ENCODE data around the gene CDC14A. TPM values are rescaled to one million over a fixed set of nuclear protein-coding genes. Genes with fewer than 3 reads are reported as not detected.

Gene CDC14A
- polyA plus RNA-seq, 1 of the 3 experiments (the other 2 are of a cell fraction): 2.2 TPM

DNA sequence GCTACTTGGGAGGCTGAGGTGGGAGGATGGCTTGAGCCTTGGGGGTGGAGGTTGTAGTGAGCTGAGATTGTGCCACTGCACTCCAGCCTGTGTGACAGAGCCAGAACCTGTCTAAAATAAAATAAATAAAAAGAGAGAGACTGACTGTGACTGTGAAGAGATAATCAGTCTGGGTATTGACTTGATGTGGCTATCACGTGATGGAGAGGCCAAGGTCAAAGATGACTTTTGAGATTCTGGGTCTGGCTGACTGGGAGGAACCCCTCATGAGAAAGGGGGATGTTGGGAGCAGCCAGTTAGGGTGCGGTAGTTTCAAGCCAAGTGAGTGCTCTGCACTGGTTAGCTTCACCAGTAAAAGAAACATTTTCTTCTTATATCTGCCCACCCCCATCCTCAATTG is 66.8 kb downstream of the CDC14A start:
- 100% methylated on average over 2 of the region's 2 CpGs for WGBS (ENCODE audit: low lambda C conversion rate)

More for the DNA sequence above, 66.8 kb downstream of the CDC14A start:
- CTCF ChIA-PET: no interaction called here
- no peaks in the 10 kb centered on the region for H3K36me3 ChIP-seq (replicated peaks in 1 of 2; ENCODE audit: control insufficient read depth in 1 of 2, insufficient read depth in 2 of 2, low read length in 1 of 2)
- H4K20me1 ChIP-seq (ENCODE audit: insufficient read depth): no peaks in the 10 kb centered on the region
- H3K27me3 ChIP-seq (ENCODE audit: insufficient read depth): no peaks in the 10 kb centered on the region
- no peak overlapping the region for H2AFZ ChIP-seq (ENCODE audit: low read depth)
- H3K4me3 ChIP-seq (ENCODE audit: low read depth in 2 of 2, low read length in 1 of 2): no peak overlapping the region
- no peak overlapping the region for H3K4me2 ChIP-seq
- POLR2A ChIA-PET: interaction anchor here (0.9 kb wide), 1 partner anchor 57 kb away, joined by 3 read pairs; no protein-coding TSS in a partner anchor
- H3K4me1 ChIP-seq (ENCODE audit: control insufficient read depth in 1 of 2, insufficient read depth in 2 of 2, low read depth in 1 of 2, low read length in 1 of 2): no peaks in the 10 kb centered on the region
- no peak overlapping the region for H3K9ac ChIP-seq
- H3F3A ChIP-seq (replicated peaks; ENCODE audit: insufficient read depth): no peaks in the 10 kb centered on the region
- H3K9me3 ChIP-seq: no peaks in the 10 kb centered on the region
- no peak for DNase-seq
- no peaks in the 10 kb centered on the region for H3K9me2 ChIP-seq
- no peak for TF ChIP-seq USF1 (IDR thresholded peaks at IDR 0.05; ENCODE audit: borderline replicate concordance, low read depth)
- TF ChIP-seq, protein P1, sequence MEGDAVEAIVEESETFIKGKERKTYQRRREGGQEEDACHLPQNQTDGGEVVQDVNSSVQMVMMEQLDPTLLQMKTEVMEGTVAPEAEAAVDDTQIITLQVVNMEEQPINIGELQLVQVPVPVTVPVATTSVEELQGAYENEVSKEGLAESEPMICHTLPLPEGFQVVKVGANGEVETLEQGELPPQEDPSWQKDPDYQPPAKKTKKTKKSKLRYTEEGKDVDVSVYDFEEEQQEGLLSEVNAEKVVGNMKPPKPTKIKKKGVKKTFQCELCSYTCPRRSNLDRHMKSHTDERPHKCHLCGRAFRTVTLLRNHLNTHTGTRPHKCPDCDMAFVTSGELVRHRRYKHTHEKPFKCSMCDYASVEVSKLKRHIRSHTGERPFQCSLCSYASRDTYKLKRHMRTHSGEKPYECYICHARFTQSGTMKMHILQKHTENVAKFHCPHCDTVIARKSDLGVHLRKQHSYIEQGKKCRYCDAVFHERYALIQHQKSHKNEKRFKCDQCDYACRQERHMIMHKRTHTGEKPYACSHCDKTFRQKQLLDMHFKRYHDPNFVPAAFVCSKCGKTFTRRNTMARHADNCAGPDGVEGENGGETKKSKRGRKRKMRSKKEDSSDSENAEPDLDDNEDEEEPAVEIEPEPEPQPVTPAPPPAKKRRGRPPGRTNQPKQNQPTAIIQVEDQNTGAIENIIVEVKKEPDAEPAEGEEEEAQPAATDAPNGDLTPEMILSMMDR (IDR thresholded peaks at IDR 0.05): no peak
- TF ChIP-seq, protein P2, sequence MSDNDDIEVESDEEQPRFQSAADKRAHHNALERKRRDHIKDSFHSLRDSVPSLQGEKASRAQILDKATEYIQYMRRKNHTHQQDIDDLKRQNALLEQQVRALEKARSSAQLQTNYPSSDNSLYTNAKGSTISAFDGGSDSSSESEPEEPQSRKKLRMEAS (IDR thresholded peaks at IDR 0.05; ENCODE audit: low read depth): no peak
- no peak for TF ChIP-seq MXI1 (IDR thresholded peaks at IDR 0.05; ENCODE audit: low read depth, low read length)
- TF ChIP-seq NFIC (IDR thresholded peaks at IDR 0.05; ENCODE audit: borderline replicate concordance): no peak
- no peak for TF ChIP-seq RCOR1 (IDR thresholded peaks at IDR 0.05; ENCODE audit: low read length)
- no peak for TF ChIP-seq RFX5 (IDR thresholded peaks at IDR 0.05; ENCODE audit: low read length)
- TF ChIP-seq PBX3 (IDR thresholded peaks at IDR 0.05): no peak
- TF ChIP-seq GABPA (IDR thresholded peaks at IDR 0.05; ENCODE audit: low read depth): no peak
- no peak for TF ChIP-seq EZH2phosphoT487 (IDR thresholded peaks at IDR 0.05; ENCODE audit: borderline replicate concordance, low read depth)
- TF ChIP-seq, protein P3, sequence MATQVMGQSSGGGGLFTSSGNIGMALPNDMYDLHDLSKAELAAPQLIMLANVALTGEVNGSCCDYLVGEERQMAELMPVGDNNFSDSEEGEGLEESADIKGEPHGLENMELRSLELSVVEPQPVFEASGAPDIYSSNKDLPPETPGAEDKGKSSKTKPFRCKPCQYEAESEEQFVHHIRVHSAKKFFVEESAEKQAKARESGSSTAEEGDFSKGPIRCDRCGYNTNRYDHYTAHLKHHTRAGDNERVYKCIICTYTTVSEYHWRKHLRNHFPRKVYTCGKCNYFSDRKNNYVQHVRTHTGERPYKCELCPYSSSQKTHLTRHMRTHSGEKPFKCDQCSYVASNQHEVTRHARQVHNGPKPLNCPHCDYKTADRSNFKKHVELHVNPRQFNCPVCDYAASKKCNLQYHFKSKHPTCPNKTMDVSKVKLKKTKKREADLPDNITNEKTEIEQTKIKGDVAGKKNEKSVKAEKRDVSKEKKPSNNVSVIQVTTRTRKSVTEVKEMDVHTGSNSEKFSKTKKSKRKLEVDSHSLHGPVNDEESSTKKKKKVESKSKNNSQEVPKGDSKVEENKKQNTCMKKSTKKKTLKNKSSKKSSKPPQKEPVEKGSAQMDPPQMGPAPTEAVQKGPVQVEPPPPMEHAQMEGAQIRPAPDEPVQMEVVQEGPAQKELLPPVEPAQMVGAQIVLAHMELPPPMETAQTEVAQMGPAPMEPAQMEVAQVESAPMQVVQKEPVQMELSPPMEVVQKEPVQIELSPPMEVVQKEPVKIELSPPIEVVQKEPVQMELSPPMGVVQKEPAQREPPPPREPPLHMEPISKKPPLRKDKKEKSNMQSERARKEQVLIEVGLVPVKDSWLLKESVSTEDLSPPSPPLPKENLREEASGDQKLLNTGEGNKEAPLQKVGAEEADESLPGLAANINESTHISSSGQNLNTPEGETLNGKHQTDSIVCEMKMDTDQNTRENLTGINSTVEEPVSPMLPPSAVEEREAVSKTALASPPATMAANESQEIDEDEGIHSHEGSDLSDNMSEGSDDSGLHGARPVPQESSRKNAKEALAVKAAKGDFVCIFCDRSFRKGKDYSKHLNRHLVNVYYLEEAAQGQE (IDR thresholded peaks at IDR 0.05; ENCODE audit: low read depth, low read length): no peak
- no peak for TF ChIP-seq NRF1 (IDR thresholded peaks at IDR 0.05; ENCODE audit: low read depth, low read length)
- TF ChIP-seq CHD2 (IDR thresholded peaks at IDR 0.05; ENCODE audit: low read length, partially characterized antibody): no peak
- no peak for TF ChIP-seq ELF1 (IDR thresholded peaks at IDR 0.05)
- TF ChIP-seq IRF3 (IDR thresholded peaks at IDR 0.05; ENCODE audit: low read depth, low read length): no peak
- no peak for TF ChIP-seq USF2 (IDR thresholded peaks at IDR 0.05; ENCODE audit: borderline replicate concordance, low read depth, low read length)
- TF ChIP-seq MEF2A (IDR thresholded peaks at IDR 0.05; ENCODE audit: borderline replicate concordance, low read depth): no peak
- TF ChIP-seq FOXJ3 (CRISPR knock-in tag; IDR thresholded peaks at IDR 0.05): no peak
- no peak for TF ChIP-seq TAF1 (IDR thresholded peaks at IDR 0.05; ENCODE audit: borderline replicate concordance, low read depth, low read length)
- no peak for TF ChIP-seq TCF12 (IDR thresholded peaks at IDR 0.05)
- no peak overlapping the region for H3K27ac ChIP-seq (ENCODE audit: low read depth in 2 of 2, low read length in 1 of 2)
- H3K79me2 ChIP-seq (ENCODE audit: insufficient read depth): no peaks in the 10 kb centered on the region

All from SK-N-SH (cell line).